H9 (cell line): ENCODE measurements around the gene PDE4C. TPM values are rescaled to one million over a fixed set of nuclear protein-coding genes. Genes with fewer than 3 reads are reported as not detected.

Experiments used
- DNase-seq: peaks from one replicate; pipeline ENCODE4 v3.0.0-alpha.2; 2017
- H2AFZ ChIP-seq: one replicate; pipeline ENCODE4 v1.6.1; 2013; ENCODE audit warnings: mild to moderate bottlenecking, low read length, control low read depth, moderate library complexity
- H2AK5ac ChIP-seq: 2 replicates; pipeline ENCODE4 v1.6.1; 2013; ENCODE audit warnings: low read length, control low read depth, mixed read lengths; ENCODE audit not compliant: insufficient read length
- H2BK120ac ChIP-seq: one replicate; pipeline ENCODE4 v1.6.1; 2013; ENCODE audit warnings: low read depth, mild to moderate bottlenecking, low read length, control low read depth, inconsistent platforms; ENCODE audit not compliant: poor library complexity, severe bottlenecking
- H2BK12ac ChIP-seq: 2 replicates; pipeline ENCODE4 v1.6.1; 2013; ENCODE audit warnings: low read length, control low read depth, mixed read lengths, low read depth; ENCODE audit not compliant: insufficient read length
- H2BK15ac ChIP-seq: 2 replicates; pipeline ENCODE4 v1.6.1; 2013; ENCODE audit warnings: low read depth, low read length, control low read depth
- H2BK20ac ChIP-seq: one replicate; pipeline ENCODE4 v1.6.1; 2013; ENCODE audit warnings: low read depth, mild to moderate bottlenecking, low read length, control low read depth, inconsistent platforms; ENCODE audit not compliant: poor library complexity, severe bottlenecking
- H2BK5ac ChIP-seq: 2 replicates; pipeline ENCODE4 v1.6.1; 2013; ENCODE audit warnings: low read length, control low read depth, mixed read lengths; ENCODE audit not compliant: insufficient read length
- H3K14ac ChIP-seq: 2 replicates; pipeline ENCODE4 v1.6.1; 2013; ENCODE audit warnings: low read length, control low read depth; ENCODE audit not compliant: insufficient read depth
- H3K18ac ChIP-seq: 2 replicates; pipeline ENCODE4 v1.6.1; 2013; ENCODE audit warnings: low read depth, mild to moderate bottlenecking, mixed read lengths, low read length, control low read depth; ENCODE audit not compliant: insufficient read length
- H3K23ac ChIP-seq: 2 replicates; pipeline ENCODE4 v1.6.1; 2013; ENCODE audit warnings: low read length, control low read depth, mixed read lengths, low read depth; ENCODE audit not compliant: insufficient read length
- H3K23me2 ChIP-seq: 2 replicates; pipeline ENCODE4 v1.6.1; 2013; ENCODE audit warnings: low read depth, mild to moderate bottlenecking, mixed read lengths, low read length, control low read depth; ENCODE audit not compliant: insufficient read length, poor library complexity, severe bottlenecking
- H3K27ac ChIP-seq: 2 replicates; pipeline ENCODE4 v1.5.1; 2013; ENCODE audit warnings: low read length, control low read depth, mixed read lengths, low read depth; ENCODE audit not compliant: insufficient read length
- H3K27me3 ChIP-seq: 2 replicates; pipeline ENCODE4 v1.6.1; 2013; ENCODE audit warnings: low read length, control low read depth, inconsistent platforms; ENCODE audit not compliant: insufficient read depth
- H3K4ac ChIP-seq: 2 replicates; pipeline ENCODE4 v1.6.1; 2013; ENCODE audit warnings: low read depth, mild to moderate bottlenecking, control low read depth, inconsistent platforms, low read length, moderate library complexity
- H3K4me1 ChIP-seq: 2 replicates; pipeline ENCODE4 v1.6.1; 2013; ENCODE audit warnings: low read length, control low read depth, inconsistent platforms; ENCODE audit not compliant: insufficient read depth
- H3K4me2 ChIP-seq: 2 replicates; pipeline ENCODE4 v1.6.1; 2013; ENCODE audit warnings: low read length, control low read depth, mixed read lengths; ENCODE audit not compliant: insufficient read length, insufficient read depth
- H3K56ac ChIP-seq: 2 replicates; pipeline ENCODE4 v1.6.1; 2013; ENCODE audit warnings: low read depth, mild to moderate bottlenecking, mixed read lengths, low read length, control low read depth; ENCODE audit not compliant: insufficient read length
- H3K79me1 ChIP-seq: 2 replicates; pipeline ENCODE4 v1.6.1; 2013; ENCODE audit warnings: low read depth, mild to moderate bottlenecking, moderate library complexity, low read length, control low read depth, inconsistent platforms; ENCODE audit not compliant: insufficient read depth, poor library complexity, severe bottlenecking
- H3K79me2 ChIP-seq: 2 replicates; pipeline ENCODE4 v1.6.1; 2013; ENCODE audit warnings: low read length, control low read depth, inconsistent platforms; ENCODE audit not compliant: insufficient read depth
- H3K9ac ChIP-seq: 2 replicates; pipeline ENCODE4 v1.6.1; 2013; ENCODE audit warnings: low read length, control low read depth, mixed read lengths; ENCODE audit not compliant: insufficient read length; ENCODE audit errors: extremely low read depth
- H3K9me3 ChIP-seq: one replicate; pipeline ENCODE4 v1.6.1; 2013; ENCODE audit warnings: low read depth, low read length, inconsistent platforms; ENCODE audit not compliant: control insufficient read depth
- H3T11ph ChIP-seq: one replicate; pipeline ENCODE4 v1.6.1; 2013; ENCODE audit warnings: mild to moderate bottlenecking, low read length, control low read depth, inconsistent platforms
- H4K20me1 ChIP-seq: one replicate; pipeline ENCODE4 v1.6.1; 2013; ENCODE audit not compliant: control insufficient read depth, insufficient read length, insufficient read depth
- H4K5ac ChIP-seq: 2 replicates; pipeline ENCODE4 v1.6.1; 2013; ENCODE audit warnings: low read depth, mild to moderate bottlenecking, mixed read lengths, low read length, control low read depth; ENCODE audit not compliant: insufficient read length
- H4K8ac ChIP-seq: replicated peaks from 2 replicates; pipeline ENCODE4 v1.6.1; 2013; ENCODE audit warnings: low read length, control low read depth, mixed read lengths, low read depth; ENCODE audit not compliant: insufficient read length
- H4K91ac ChIP-seq: 2 replicates; pipeline ENCODE4 v1.6.1; 2013; ENCODE audit warnings: low read depth, mild to moderate bottlenecking, moderate library complexity, mixed read lengths, low read length, control low read depth; ENCODE audit not compliant: insufficient read length
- H3K27ac Mint-ChIP-seq, 3 experiments: 2 replicates in 2 of 3; 3 replicates in 1 of 3; pipeline ENCODE4 v1.8.0; 2020 to 2021; ENCODE audit warnings: mixed read lengths in 3 of 3, mild to moderate bottlenecking in 1 of 3, moderate library complexity in 1 of 3
- H3K27me3 Mint-ChIP-seq: 2 replicates; pipeline ENCODE4 v1.8.0; 2021; ENCODE audit warnings: low read depth, mild to moderate bottlenecking, moderate library complexity, mixed read lengths
- H3K36me3 Mint-ChIP-seq, 3 experiments: 2 replicates in 2 of 3; 3 replicates in 1 of 3; pipeline ENCODE4 v1.8.0; 2020 to 2021; ENCODE audit warnings: low read depth in 3 of 3, mixed read lengths in 3 of 3; ENCODE audit not compliant: insufficient read depth in 1 of 3
- H3K4me1 Mint-ChIP-seq, 2 experiments: 2 replicates each; pipeline ENCODE4 v1.8.0; 2020; ENCODE audit warnings: mixed read lengths in 2 of 2
- H3K4me3 Mint-ChIP-seq, 2 experiments: 2 replicates in 1 of 2; 3 replicates in 1 of 2; pipeline ENCODE4 v1.8.0; 2020 to 2021; ENCODE audit warnings: mild to moderate bottlenecking in 2 of 2, mixed read lengths in 2 of 2, moderate library complexity in 1 of 2
- H3K9me3 Mint-ChIP-seq, 2 experiments: 2 replicates in 1 of 2; 3 replicates in 1 of 2; pipeline ENCODE4 v1.8.0; 2020; ENCODE audit warnings: mild to moderate bottlenecking in 2 of 2, mixed read lengths in 2 of 2, moderate library complexity in 1 of 2
- CTCF ChIP-seq: fragments of 200-600 bp; sonication (generic); conservative IDR thresholded peaks from 3 replicates; pipeline ENCODE4 v1.8.0; 2021; ENCODE audit warnings: antibody characterized with exemption, mild to moderate bottlenecking
- WGBS: extraction: QIAGEN DNeasy Blood & Tissue Kit; methylation state at CpG from one replicate; pipeline ENCODE4 v1.1.7; 2013; ENCODE audit warnings: missing lambda C conversion rate, low lambda C conversion rate, mixed read lengths; ENCODE audit not compliant: insufficient read length; ENCODE audit errors: extremely low coverage; 5-methylcytosine and 5-hydroxymethylcytosine counted together
- total RNA-seq: library from RNA; stranded (reverse); gene quantifications from 2 replicates; pipeline ENCODE4 v1.2.1, GENCODE V29; 2021

The PDE4C gene
- total RNA-seq, 1 experiment from 2014 or later, result 1.8 TPM

DNA sequence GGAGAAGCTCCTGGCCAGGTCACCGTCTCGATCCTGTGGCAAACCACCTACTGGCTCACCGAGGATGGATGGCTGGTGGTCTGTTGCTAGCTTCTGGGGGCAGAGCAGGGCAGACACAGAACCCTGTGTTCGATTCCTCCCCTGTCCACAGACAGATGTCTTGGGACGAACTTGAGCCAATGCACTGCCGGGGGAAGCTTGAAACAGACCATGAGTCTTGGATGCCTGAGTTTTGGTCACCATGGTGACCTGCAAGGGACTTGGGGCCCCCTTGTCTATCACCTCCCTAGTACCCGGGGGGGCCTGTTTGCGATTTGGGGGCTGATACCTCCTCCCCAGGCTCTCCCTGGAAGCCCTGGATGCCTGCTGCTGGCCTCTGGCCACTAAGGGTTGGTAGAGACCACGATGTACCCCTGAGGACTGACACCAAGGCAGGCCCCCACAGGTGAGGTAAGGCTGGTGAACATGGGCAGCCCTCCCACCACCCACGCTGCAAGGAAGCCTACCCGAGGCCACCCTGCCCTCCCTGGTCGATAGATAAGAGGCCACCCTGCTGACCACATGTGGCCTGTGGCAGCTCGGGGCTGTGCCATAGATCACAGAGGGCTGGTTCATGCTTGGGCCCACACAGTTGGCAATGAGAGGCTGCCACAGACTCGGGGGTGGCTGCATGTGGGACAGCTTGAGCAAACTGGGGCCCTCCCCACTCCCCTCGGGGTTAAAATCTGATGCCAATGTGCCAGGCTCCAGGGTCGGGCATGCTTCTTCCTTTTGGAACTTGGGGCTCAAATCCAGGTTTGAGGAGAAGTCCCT is 37.3 kb upstream of the PDE4C start:
- no peaks in the 10 kb centered on the region for H3K79me2 ChIP-seq
- no peak overlapping the region for H2BK20ac ChIP-seq
- H3K14ac ChIP-seq, result no peak overlapping the region
- Mint-ChIP-seq H3K9me3 (no peaks in the 10 kb centered on the region; a peak in 2 of 5 replicates), H3K4me1 (no peaks in the 10 kb centered on the region), H3K4me3 (no peak overlapping the region), H3K27ac (no peak overlapping the region), H3K27me3 (peaks cover 13% of the 10 kb centered on the region), H3K36me3 (peaks cover 2 to 20% (median 5%) of the 10 kb centered on the region in 3 experiments; a peak in 4 of 7 replicates)
- no peak overlapping the region for H4K91ac ChIP-seq
- no peak overlapping the region for H3K4ac ChIP-seq
- H2BK120ac ChIP-seq, result no peak overlapping the region
- H3K4me2 ChIP-seq, result no peak overlapping the region
- no peak overlapping the region for H4K8ac ChIP-seq
- H3K4me1 ChIP-seq, result no peaks in the 10 kb centered on the region
- no peaks in the 10 kb centered on the region for H3K27me3 ChIP-seq
- no peak for TF ChIP-seq CTCF
- no peak overlapping the region for H2BK5ac ChIP-seq
- H3K18ac ChIP-seq, result no peak overlapping the region
- no peak overlapping the region for H3T11ph ChIP-seq
- no peak overlapping the region for H3K56ac ChIP-seq
- H3K23me2 ChIP-seq, result no peaks in the 10 kb centered on the region
- H4K5ac ChIP-seq, result no peak overlapping the region
- H4K20me1 ChIP-seq, result no peaks in the 10 kb centered on the region
- no peak overlapping the region for H3K9ac ChIP-seq
- DNase-seq, result no peak
- H3K9me3 ChIP-seq, result no peaks in the 10 kb centered on the region
- H3K27ac ChIP-seq, result no peak overlapping the region
- H2AFZ ChIP-seq, result no peak overlapping the region
- H2BK12ac ChIP-seq, result no peak overlapping the region
- H2BK15ac ChIP-seq, result no peak overlapping the region
- no peaks in the 10 kb centered on the region for H3K79me1 ChIP-seq
- no peak overlapping the region for H2AK5ac ChIP-seq
- H3K23ac ChIP-seq, result no peak overlapping the region
- no CpG with 5 or more reads among the region's 16 CpGs for WGBS
